TTC549 (cell line): ENCODE measurements around the gene GDPD4.
"Not testable (repeated sequence)": the region's sequence is repeated elsewhere in the genome, so short reads cannot be mapped to it uniquely, and the experiment has no call there.

Experiments
- FAIRE-seq: peaks from 2 replicates; lab custom pipeline; 2012; peaks lifted over from hg19 to GRCh38; lab: Jason Lieb, UNC

GDPD4 gene, protein sequence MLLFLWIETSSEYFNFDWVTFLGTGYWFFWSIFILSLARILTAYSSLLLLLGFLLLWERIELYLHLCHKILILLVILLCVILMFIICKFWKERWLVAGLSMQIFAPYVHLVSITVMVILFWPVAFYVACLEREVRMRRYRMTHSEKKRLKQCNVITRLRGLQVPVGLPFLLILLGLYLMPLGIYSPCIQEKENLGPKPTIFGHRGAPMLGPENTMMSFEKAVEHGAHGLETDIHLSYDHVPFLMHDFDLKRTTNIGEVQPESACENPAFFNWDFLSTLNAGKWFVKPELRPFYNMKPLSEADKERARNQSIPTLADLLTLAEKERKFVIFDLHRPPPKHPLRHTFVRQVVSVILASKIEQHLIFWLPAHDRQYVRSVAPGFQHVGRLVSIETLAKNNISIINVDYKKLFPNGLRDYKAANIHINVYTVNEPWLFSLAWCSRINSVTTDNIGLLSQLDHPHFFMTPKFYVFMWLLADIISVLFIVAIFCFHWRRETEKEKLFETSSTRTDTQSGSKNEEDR

DNA sequence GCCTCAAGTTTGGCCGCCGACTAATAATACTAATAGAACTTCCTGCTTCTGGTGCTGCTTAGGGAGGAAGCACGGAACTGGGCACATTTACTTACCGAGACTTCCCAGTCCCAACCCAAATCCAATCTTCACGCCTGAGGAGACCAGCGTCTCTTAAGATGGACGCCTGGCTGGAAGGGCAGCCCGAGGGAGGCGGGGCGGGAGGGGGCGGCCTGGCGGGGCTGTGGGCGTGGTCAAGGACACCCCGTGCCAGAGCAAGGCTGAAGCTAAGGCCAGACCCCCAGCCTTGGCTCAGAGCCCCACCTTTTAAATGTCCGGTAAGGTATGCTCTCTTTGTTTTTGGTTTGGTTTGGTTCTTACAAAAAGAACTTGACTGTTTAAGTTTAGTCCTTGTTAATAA lies at the start of gene GDPD4:
TSS of gene GDPD4 (minus strand) at position 177 of the 400 bp plus-strand sequence. CDS start 16,549 bp downstream, outside the sequence.
- FAIRE-seq = no peak

- no peak for FAIRE-seq
Measured at GRCh38 chr11:77347948-77348347, 46.5 kb upstream of the GDPD4 start.

DNA sequence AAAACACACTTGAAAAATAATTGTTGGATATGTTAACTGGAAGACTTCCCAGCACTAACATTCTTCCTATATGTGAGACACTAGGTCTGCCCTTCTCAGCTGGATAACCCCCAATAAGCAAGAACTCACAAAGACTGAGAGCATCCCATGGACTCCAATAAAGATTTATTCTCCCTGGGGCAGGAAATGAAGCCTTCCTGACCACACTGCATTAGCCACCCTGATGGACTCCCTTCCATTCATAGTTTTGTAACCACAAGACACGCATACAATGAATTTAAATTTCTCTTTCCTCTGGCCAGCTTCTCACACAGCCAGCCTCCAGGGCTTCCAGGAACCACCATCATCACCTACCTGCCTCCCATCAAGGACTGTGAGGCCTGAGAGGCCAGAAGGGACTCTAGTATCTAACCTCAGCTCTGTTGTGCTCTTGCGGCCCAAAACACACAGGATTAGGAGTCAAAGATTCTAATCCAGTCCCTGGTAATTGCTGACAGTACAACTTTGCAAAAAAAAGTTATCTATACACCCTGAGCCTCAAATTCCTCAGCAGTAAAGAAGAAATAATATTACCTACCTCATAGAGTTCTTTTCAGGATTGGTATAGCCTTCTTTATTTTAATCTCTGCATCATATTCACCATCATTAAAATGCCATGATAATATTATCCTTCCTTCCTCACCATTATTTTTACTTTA lies 45.6 kb upstream of the GDPD4 start:
- no peak for FAIRE-seq

- no peak for FAIRE-seq
Measured at GRCh38 chr11:77345621-77346020, 44.1 kb upstream of the GDPD4 start.

DNA sequence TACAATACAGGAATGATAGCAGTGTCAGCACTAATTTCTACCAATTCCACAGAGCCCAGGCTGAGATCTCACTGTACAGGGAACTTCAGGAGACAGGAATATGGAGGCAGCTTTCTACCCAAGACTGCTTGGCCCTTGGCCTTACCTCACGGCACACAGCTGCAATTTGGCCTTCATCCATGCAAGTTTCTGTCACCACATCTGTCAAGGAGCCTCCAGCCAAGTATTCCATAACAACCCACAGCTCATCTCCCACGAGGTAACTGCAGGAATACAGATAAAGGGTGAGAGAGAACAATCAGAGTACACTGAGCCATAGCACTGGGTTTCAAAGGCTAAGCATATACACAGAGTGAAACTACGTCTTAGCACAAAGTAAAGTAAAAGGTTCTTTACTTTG lies 39.0 kb upstream of the GDPD4 start:
- no peak for FAIRE-seq

- FAIRE-seq = no peak
Measured at GRCh38 chr11:77332259-77332658, 30.8 kb upstream of the GDPD4 start.

- no peak for FAIRE-seq
Measured at GRCh38 chr11:77325159-77325558, 23.7 kb upstream of the GDPD4 start.

GRCh38 chr11:77324508-77324907 lies 23.0 kb upstream of the GDPD4 start:
- FAIRE-seq = no peak

DNA sequence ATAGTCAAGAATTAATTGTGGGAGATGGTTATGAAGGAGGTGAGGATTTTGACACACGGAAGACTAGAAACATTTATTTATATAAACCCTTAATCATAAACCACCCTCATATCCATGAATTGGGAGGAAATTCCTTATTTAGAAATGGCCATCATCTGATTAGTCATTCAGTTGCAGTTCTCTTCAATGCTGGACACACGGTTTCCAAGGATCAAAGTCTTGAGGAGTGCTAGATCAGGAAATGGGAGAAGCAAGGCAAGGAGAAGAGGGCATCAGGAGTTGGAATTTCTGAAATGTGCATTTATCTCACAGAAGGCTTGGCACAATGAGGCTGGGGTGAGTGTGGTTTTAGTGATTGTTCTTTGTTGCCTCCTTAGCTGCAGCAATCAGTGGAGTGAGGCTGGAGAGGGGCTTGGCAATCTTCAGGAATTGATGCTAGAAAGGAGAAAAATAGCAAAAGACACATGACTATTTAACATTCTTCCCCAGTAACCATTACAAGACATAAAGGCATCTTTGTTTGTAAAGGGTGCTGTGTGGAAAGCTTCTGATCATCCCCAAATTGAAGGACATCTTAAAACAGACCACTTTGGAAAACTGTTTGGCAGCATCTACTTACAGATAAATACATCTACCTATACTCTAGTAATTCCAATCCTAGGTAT lies 21.6 kb upstream of the GDPD4 start:
- FAIRE-seq = no peak

GRCh38 chr11:77322506-77322905 lies 21.0 kb upstream of the GDPD4 start:
- FAIRE-seq = no peak

- no peak for FAIRE-seq
Measured at GRCh38 chr11:77320351-77320750, 18.9 kb upstream of the GDPD4 start.

GRCh38 chr11:77318600-77318999 lies 17.1 kb upstream of the GDPD4 start:
- FAIRE-seq = no peak

GRCh38 chr11:77316733-77317342 lies 15.4 kb upstream of the GDPD4 start:
- FAIRE-seq = no peak

GRCh38 chr11:77312107-77312506 lies 10.6 kb upstream of the GDPD4 start:
- no peak for FAIRE-seq

- no peak for FAIRE-seq
Measured at GRCh38 chr11:77311701-77312100, 10.2 kb upstream of the GDPD4 start.

DNA sequence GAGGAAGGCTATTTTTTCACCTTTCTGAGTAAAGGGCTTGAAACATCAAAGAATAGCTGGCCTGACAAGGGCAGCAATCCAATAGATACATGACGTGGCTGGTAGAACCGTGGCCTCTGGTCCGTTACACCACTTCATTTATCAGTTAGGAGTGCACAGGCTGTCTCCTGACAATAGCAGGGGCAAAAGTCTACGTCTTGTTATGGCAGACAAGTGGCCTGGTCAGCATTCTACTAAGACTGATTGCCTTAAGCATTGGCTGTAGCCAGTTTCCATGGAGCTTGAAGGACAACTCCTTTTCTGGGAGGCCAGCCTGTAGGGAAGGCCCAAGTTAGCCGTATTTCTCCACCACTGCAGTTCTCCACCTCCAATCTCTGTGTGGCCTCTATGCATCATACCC lies 9.2 kb upstream of the GDPD4 start:
- FAIRE-seq = no peak

DNA sequence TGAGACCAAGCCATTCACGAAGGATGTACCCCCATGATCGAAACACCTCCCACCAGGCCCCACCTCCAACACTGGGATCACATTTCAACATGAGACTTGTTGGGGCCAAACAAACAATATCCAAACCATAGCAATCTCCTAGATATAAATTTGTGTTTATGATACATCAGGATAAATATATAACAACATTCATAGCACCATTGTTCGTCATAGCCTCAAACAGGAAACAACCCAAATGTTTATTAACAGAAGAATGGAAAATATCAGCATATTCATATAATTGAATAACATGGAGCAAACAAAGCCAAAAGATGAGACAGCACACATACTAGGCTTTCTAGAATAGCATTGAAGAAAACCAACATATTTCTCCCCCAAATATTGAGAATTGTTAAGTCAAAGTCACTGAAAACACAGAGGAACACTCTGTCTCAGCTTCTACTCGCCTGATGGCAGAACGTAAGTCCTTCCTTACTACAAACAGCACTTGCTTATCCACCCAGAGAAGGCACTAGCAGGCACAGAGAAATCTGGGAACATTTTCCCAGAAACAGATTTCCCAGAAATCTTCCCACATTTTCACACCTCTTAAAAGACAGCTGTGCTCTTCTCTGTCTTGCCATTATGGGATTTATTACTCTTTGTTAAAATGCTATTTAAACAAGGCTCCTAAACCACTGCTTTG lies 8.1 kb upstream of the GDPD4 start:
- no peak for FAIRE-seq

GRCh38 chr11:77308838-77309237 lies 7.4 kb upstream of the GDPD4 start:
- FAIRE-seq = no peak

GRCh38 chr11:77303328-77303727 lies 1.8 kb upstream of the GDPD4 start:
- no peak for FAIRE-seq

DNA sequence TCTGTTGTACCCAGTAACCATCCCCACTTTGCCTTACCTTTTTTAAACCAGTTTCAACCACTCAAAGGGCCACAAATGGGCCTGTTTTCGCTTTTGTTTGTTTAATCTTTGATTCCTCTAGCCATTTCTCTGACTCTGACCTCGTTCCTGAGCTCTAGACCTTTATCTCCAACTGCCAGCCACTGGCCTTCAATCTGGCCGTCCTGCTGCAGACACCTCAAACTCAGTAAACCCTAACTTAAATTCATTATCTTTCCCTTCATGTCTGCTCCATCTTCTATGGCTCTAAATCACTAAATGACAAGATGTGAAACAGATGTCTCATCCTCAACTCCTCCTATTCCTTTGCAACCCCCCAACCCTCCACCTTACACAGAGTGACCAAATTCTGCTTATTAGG lies 1.3 kb upstream of the GDPD4 start:
- FAIRE-seq = no peak

DNA sequence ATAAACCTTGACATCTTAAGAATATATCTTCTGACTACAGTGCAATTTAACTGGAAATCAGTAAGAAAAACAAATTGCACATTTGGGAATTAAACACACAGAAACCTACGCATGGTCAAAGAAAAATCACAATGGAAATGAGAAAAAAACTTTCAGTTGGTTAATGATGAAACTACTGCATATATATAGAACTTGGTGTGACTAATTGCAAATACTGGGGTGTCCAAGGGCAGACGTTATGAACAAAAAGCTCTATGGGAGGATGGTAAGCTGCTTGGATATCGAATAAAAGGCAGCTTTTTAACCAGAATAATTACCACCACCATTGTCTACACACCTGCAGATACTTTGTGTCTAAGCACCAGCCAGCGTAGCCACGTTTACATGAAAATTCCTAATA lies 791 bp downstream of the GDPD4 start:
- no peak for FAIRE-seq

- not testable (repeated sequence) for FAIRE-seq
Measured at GRCh38 chr11:77300028-77300427, 1.5 kb downstream of the GDPD4 start.
